ENCODE data around the gene LGR5. TPM values are rescaled to one million over a fixed set of nuclear protein-coding genes. Genes with fewer than 3 reads are reported as not detected.
A peak's percentile ranks its signal among the peaks of the same experiment; 100 is the strongest.
"Not testable (repeated sequence)": the region's sequence is repeated elsewhere in the genome, so short reads cannot be mapped to it uniquely, and the experiment has no call there.

LGR5 gene
- total RNA-seq, 1 experiment from 2014 or later, result 4.5 TPM

- Histone ChIP-seq H3K4me3 (ENCODE audit: low read depth, low read length, poor library complexity, severe bottlenecking) (no peak overlapping the region), H3K27me3 (replicated peaks; ENCODE audit: insufficient read depth, low read depth, low read length, poor library complexity) (no peaks in the 10 kb centered on the region), H3K4me1 (ENCODE audit: insufficient read depth, low read length, poor library complexity, severe bottlenecking) (peaks cover 13% of the 10 kb centered on the region), H3K27ac (ENCODE audit: low read depth, low read length, poor library complexity, severe bottlenecking) (no peak overlapping the region), H3K9me3 (ENCODE audit: low read depth, low read length, poor library complexity, severe bottlenecking) (no peaks in the 10 kb centered on the region), H3K36me3 (ENCODE audit: insufficient read depth, low read length, poor library complexity, severe bottlenecking) (no peaks in the 10 kb centered on the region)
- ChIA-PET POLR2A (ENCODE audit: low non-redundant PET) (no interaction called here), CTCF (no interaction called here)
- intact Hi-C loops (cut with micrococcal nuclease; ENCODE audit: unreplicated experiment), result loop anchor here (10.0 kb wide), 1 partner anchor 192 kb away; no protein-coding TSS in a partner anchor
- DNase-seq (ENCODE audit: low spot score), result no peak
- TF ChIP-seq CTCF (conservative IDR thresholded peaks at IDR 0.05; ENCODE audit: low read depth, low read length), result no peak
- TF ChIP-seq EZH2 (IDR thresholded peaks at IDR 0.05; ENCODE audit: borderline replicate concordance, low read depth, low read length, poor library complexity, severe bottlenecking), result no peak
- no TSS peak for BruUV-seq (replicated peaks)
These were observed 113.3 kb downstream of the LGR5 start for GRCh38 chr12:71552728-71553501.

- no peak for DNase-seq (ENCODE audit: low spot score)
- H3K36me3 ChIP-seq (ENCODE audit: insufficient read depth, low read length, poor library complexity, severe bottlenecking), result no peaks in the 10 kb centered on the region
- ChIA-PET CTCF (no interaction called here), POLR2A (ENCODE audit: low non-redundant PET) (no interaction called here)
- H3K27ac ChIP-seq (ENCODE audit: low read depth, low read length, poor library complexity, severe bottlenecking), result no peak overlapping the region
- peaks cover 28% of the 10 kb centered on the region for H3K4me1 ChIP-seq (ENCODE audit: insufficient read depth, low read length, poor library complexity, severe bottlenecking)
- H3K9me3 ChIP-seq (ENCODE audit: low read depth, low read length, poor library complexity, severe bottlenecking), result no peaks in the 10 kb centered on the region
- no peak for TF ChIP-seq CTCF (conservative IDR thresholded peaks at IDR 0.05; ENCODE audit: low read depth, low read length)
- intact Hi-C loops (cut with micrococcal nuclease; ENCODE audit: unreplicated experiment), result loop anchor here (10.0 kb wide), 1 partner anchor 190 kb away; no protein-coding TSS in a partner anchor
- no TSS peak for BruUV-seq (replicated peaks)
- H3K4me3 ChIP-seq (ENCODE audit: low read depth, low read length, poor library complexity, severe bottlenecking), result no peak overlapping the region
- H3K27me3 ChIP-seq (replicated peaks; ENCODE audit: insufficient read depth, low read depth, low read length, poor library complexity), result no peaks in the 10 kb centered on the region
These were observed 115.6 kb downstream of the LGR5 start for GRCh38 chr12:71555191-71555590.

- DNase-seq (ENCODE audit: low spot score); H3K27me3 ChIP-seq (replicated peaks; ENCODE audit: insufficient read depth, low read depth, low read length, poor library complexity); H3K27ac ChIP-seq (ENCODE audit: low read depth, low read length, poor library complexity, severe bottlenecking); H3K36me3 ChIP-seq (ENCODE audit: insufficient read depth, low read length, poor library complexity, severe bottlenecking); H3K4me3 ChIP-seq (ENCODE audit: low read depth, low read length, poor library complexity, severe bottlenecking); POLR2A ChIA-PET (ENCODE audit: low non-redundant PET); H3K9me3 ChIP-seq (ENCODE audit: low read depth, low read length, poor library complexity, severe bottlenecking); CTCF ChIA-PET; BruUV-seq (replicated peaks): not testable (repeated sequence)
- intact Hi-C loops (cut with micrococcal nuclease; ENCODE audit: unreplicated experiment), result loop anchor here (10.0 kb wide), 1 partner anchor 189 kb away; no protein-coding TSS in a partner anchor
- H3K4me1 ChIP-seq (ENCODE audit: insufficient read depth, low read length, poor library complexity, severe bottlenecking), result peaks cover 28% of the 10 kb centered on the region
These were observed 116.2 kb downstream of the LGR5 start for GRCh38 chr12:71555789-71556188.

DNA sequence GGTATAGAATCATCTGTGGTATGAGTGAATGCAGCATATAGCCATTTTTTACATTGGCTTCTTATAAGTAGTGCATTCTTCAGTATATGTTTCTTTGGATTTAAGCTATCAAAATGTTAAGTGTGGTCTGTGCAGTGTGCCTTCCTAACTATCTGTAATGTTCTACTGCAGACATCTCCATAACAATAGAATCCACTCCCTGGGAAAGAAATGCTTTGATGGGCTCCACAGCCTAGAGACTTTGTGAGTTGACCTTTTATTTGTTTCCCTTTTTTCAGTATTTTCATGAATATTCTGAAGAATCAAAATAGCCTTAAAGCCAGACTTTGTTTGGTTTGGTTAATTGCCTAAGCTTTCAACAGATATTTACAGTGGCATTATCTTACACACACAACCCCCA is 116.8 kb downstream of the LGR5 start:
- intact Hi-C loops (cut with micrococcal nuclease; ENCODE audit: unreplicated experiment), result loop anchor here (10.0 kb wide), 1 partner anchor 188 kb away; no protein-coding TSS in a partner anchor
- ChIA-PET POLR2A (ENCODE audit: low non-redundant PET) (interaction anchor here (0.6 kb wide), 1 partner anchor 168 kb away, joined by 3 read pairs; no protein-coding TSS in a partner anchor), CTCF (no interaction called here)

More for the DNA sequence above, 116.8 kb downstream of the LGR5 start:
- no peaks in the 10 kb centered on the region for H3K36me3 ChIP-seq (ENCODE audit: insufficient read depth, low read length, poor library complexity, severe bottlenecking)
- H3K4me3 ChIP-seq (ENCODE audit: low read depth, low read length, poor library complexity, severe bottlenecking), result no peak overlapping the region
- no peak overlapping the region for H3K27ac ChIP-seq (ENCODE audit: low read depth, low read length, poor library complexity, severe bottlenecking)
- H3K27me3 ChIP-seq (replicated peaks; ENCODE audit: insufficient read depth, low read depth, low read length, poor library complexity), result no peaks in the 10 kb centered on the region
- TF ChIP-seq EZH2 (IDR thresholded peaks at IDR 0.05; ENCODE audit: borderline replicate concordance, low read depth, low read length, poor library complexity, severe bottlenecking), result no peak
- no peak for TF ChIP-seq CTCF (conservative IDR thresholded peaks at IDR 0.05; ENCODE audit: low read depth, low read length)
- peak; percentile 2 for DNase-seq (ENCODE audit: low spot score)
- H3K4me1 ChIP-seq (ENCODE audit: insufficient read depth, low read length, poor library complexity, severe bottlenecking), result peaks cover 28% of the 10 kb centered on the region
- BruUV-seq (replicated peaks), result no TSS peak
- H3K9me3 ChIP-seq (ENCODE audit: low read depth, low read length, poor library complexity, severe bottlenecking), result no peaks in the 10 kb centered on the region

Data from A673 (cell line).